ENCODE data around the gene FGF8.

Gene FGF8

GRCh38 chr10:101766753-101767599 lies 8.9 kb downstream of the FGF8 start:
- no peak overlapping the region for H3K27ac ChIP-seq
- TF ChIP-seq CTCF (IDR thresholded peaks at IDR 0.05), result no peak
- no peak for TF ChIP-seq ZFX (IDR thresholded peaks at IDR 0.05; ENCODE audit: borderline replicate concordance)

- TF ChIP-seq CTCF (IDR thresholded peaks at IDR 0.05), result no peak
Observed at GRCh38 chr10:101766306-101766705, 9.6 kb downstream of the FGF8 start.

GRCh38 chr10:101763141-101763846 lies 12.6 kb downstream of the FGF8 start:
- TF ChIP-seq ZFX (IDR thresholded peaks at IDR 0.05; ENCODE audit: borderline replicate concordance) (no peak), CTCF (IDR thresholded peaks at IDR 0.05) (no peak)
- H3K27ac ChIP-seq, result no peak overlapping the region

More at GRCh38 chr10:101766306-101766705, 9.6 kb downstream of the FGF8 start:
- H3K27ac ChIP-seq, result no peak overlapping the region

- no peak overlapping the region for H3K27ac ChIP-seq
- TF ChIP-seq CTCF (IDR thresholded peaks at IDR 0.05), result no peak
- TF ChIP-seq ZFX (IDR thresholded peaks at IDR 0.05; ENCODE audit: borderline replicate concordance), result no peak
Observed at GRCh38 chr10:101762736-101763135, 13.2 kb downstream of the FGF8 start.

- no peak overlapping the region for H3K27ac ChIP-seq
- TF ChIP-seq ZFX (IDR thresholded peaks at IDR 0.05; ENCODE audit: borderline replicate concordance) (no peak), CTCF (IDR thresholded peaks at IDR 0.05) (no peak)
Observed at GRCh38 chr10:101761226-101761625, 14.7 kb downstream of the FGF8 start.

- TF ChIP-seq CTCF (IDR thresholded peaks at IDR 0.05) (no peak), ZFX (IDR thresholded peaks at IDR 0.05; ENCODE audit: borderline replicate concordance) (no peak)
- no peak overlapping the region for H3K27ac ChIP-seq
Observed at GRCh38 chr10:101760510-101760909, 15.4 kb downstream of the FGF8 start.
